Measurements from ENCODE around the gene WBP2NL.

WBP2NL gene

GRCh38 chr22:42074132-42074811 is 75.7 kb downstream of the WBP2NL start, which contains the start of gene PHETA2:
PHETA2 (plus strand) TSS chr22:42074248; CDS start chr22:42077294, 3,046 bp downstream.
- DNase-seq = peak; percentile 49

DNA sequence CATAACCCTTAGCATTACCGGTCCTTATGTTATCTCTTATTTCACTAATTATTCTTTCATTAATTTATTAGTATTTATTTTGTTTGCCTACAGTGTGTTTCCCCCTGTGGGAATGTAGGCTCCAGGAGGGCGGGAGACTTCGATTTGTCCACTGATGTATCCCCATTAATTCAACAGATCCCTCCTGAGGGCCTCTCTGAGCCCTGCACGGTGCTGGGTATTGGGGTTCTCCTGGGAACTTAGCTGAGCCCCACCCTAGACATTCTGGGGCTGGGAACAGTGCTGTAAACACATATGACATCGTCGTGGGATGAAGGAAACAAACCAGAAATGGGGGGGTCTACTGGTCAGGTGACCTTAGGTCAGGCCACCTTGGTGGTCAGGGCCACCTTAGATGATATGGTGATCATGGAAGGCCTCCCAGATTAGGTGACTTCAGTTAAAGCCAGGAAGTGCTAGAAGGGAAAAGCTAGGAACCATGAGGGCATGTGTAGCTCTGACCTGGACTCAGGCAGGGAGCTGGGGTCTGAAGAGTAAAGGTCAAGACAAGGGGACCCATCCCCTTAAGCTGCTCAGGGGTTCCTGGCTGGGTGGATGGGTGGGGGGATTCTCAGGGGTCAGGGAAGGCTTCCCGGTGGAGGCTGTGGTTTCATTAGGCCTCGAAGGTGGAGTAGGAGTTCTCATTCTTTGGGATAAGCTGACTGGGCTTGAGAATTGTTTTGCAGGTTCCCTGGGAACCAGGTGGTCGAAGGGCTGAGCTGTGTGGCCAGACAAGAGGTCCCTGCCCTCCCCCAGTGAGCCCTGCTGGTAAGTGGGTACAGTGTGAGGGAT is 76.5 kb downstream of the WBP2NL start:
- no peak for DNase-seq

DNA sequence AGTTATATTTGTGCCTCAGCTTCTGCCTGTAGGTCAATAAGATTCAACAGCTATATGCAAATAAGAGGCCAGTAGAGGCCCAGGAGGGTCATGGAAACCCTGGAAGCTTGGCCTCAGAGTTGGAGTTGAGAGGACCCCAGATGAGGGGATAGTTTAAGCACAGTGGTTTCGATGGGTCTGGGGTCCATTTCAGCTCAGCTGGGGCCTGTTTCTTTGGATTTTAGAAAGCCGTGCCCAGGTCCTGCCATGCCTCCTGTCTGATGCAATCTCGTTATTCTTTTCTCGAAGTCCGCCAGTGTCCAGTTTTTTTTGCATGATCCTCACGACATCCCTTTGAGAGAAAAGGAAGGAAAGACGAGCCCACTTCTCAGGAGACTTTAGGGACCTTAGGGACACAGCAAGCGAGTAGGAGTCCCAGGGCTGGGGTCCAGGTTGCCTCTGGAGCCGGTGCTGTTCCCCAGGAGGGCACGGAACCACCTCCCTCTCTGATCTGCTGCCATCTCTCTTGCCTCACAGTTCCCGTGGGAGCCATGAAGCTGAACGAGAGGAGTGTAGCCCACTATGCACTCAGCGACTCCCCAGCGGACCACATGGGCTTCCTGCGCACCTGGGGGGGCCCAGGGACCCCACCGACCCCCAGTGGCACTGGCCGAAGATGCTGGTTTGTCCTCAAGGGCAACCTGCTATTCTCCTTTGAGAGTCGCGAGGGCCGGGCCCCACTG is 78.3 kb downstream of the WBP2NL start:
- no peak for DNase-seq

DNA sequence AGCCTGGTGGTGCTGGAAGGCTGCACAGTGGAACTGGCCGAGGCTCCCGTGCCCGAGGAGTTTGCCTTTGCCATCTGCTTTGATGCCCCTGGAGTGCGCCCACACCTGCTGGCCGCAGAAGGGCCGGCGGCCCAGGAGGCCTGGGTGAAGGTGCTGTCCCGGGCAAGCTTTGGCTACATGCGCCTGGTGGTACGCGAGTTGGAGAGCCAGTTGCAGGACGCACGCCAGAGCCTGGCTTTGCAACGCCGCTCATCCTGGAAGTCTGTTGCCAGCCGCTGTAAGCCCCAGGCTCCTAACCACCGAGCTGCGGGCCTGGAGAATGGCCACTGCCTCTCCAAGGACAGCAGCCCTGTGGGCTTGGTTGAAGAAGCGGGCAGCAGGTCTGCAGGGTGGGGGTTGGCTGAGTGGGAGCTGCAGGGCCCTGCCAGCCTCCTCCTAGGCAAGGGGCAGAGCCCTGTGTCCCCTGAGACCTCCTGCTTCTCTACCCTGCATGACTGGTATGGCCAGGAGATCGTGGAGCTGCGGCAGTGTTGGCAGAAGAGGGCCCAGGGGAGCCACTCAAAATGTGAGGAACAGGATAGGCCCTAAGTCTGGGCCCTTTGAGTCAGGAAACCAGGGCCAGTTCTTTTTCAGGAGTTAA is 79.0 kb downstream of the WBP2NL start:
- DNase-seq = no peak

Measured in central memory CD4-positive, alpha-beta T cell (primary cell).